NCI-H1092 treated with DMSO at 0.1 percent for 48 hours (cell line): ENCODE measurements around the gene BICDL1.
"Not testable (repeated sequence)": the region's sequence is repeated elsewhere in the genome, so short reads cannot be mapped to it uniquely, and the experiment has no call there.

ENCODE experiments used
- DNase-seq: peaks from one replicate; lab custom pipeline; 2025; lab: John Stamatoyannopoulos, UW

The BICDL1 gene, protein sequence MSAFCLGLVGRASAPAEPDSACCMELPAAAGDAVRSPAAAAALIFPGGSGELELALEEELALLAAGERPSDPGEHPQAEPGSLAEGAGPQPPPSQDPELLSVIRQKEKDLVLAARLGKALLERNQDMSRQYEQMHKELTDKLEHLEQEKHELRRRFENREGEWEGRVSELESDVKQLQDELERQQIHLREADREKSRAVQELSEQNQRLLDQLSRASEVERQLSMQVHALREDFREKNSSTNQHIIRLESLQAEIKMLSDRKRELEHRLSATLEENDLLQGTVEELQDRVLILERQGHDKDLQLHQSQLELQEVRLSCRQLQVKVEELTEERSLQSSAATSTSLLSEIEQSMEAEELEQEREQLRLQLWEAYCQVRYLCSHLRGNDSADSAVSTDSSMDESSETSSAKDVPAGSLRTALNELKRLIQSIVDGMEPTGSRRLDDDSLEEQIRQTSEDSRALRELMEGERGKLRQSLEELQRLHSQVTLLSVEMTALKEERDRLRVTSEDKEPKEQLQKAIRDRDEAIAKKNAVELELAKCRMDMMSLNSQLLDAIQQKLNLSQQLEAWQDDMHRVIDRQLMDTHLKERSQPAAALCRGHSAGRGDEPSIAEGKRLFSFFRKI

DNA sequence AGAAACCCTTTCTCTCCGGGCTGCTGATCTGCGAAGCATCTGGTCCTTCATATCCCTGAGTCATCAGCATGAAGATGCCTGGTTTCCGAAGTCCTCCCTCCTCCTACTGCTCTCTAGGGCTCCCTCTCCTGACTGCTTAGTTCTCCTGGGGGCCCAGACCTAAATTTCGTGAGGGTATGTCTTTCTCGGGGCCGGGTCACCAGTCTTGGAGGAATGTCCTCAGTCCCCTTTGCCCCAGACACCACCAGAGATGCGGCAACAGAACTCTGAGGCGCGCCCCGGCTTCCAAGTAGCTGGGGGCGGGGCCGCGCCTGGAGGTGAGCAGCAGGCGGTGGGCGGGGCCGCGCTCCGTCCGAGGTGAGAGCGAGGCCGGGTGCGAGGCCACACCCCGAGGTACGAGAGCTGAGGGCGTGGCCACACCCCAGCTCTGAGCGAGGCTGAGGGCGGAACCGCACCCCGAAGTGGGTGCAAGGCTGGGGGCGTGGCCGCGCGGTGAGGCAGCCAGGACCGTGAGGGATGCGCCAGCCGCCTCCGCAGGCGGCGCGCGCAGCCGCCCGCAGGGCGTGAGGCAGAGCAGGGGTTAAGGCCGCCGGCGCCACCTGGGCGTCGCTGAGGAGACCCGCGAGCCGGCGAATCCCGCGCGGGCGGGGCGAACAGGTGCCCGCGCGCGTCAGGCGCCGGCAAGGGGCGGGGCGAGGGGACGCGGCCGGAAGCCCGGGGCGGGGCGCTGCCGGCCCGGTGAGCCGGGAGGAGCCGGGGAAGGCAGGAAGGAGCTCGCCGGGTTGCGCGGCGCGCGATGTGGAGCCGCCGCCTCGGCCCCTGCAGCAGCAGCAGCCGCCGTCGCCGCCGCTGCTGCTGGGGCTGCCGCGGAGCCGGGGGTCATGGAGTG, at the start of gene BICDL1:
Gene BICDL1, plus strand, starts transcription at position 765 of the 889 bp plus-strand sequence. CDS start 633 bp downstream, outside the sequence.
- DNase-seq, result peak; percentile 88

DNA sequence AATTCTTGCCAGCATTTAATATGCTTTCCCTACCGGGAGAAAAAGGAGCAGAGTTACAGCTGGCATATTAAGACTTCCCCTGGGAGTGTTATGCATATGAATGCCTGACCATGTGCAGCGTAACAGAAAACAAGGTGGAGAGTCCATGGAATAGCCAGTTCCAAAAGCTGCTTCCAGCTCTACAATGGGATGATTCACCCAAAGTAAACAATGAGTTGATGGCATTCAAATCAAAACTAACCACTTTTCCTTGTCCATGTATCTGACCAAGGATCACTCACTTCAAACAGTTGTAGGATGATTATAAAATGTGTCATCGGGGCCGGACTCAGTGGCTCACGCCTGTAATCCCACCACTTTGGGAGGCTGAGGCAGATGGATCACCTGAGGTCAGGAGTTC, 48.1 kb upstream of the BICDL1 start:
- no peak for DNase-seq

GRCh38 chr12:119942386-119942785, 46.6 kb upstream of the BICDL1 start:
- DNase-seq, result no peak

GRCh38 chr12:119946213-119946612, 42.8 kb upstream of the BICDL1 start:
- no peak for DNase-seq

DNA sequence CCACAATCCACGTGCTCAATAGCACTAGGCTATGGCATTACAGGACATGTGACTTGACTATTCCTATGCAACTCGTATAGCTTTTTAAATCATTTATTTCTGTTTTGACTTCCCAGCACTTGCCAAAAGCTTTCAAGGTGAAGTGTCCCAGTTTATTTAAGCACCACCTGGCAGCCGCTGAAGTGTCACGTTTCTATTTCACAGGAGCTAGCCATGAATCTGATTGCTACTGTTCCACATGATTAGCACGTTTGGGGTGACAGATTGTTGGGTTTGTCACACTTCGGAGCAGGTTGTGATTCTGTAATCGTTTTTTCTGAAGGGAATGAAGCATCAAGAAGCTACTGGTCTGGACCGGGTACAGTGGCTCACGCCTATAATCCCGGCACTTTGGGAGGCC, 39.9 kb upstream of the BICDL1 start:
- peak; percentile 66 for DNase-seq

DNA sequence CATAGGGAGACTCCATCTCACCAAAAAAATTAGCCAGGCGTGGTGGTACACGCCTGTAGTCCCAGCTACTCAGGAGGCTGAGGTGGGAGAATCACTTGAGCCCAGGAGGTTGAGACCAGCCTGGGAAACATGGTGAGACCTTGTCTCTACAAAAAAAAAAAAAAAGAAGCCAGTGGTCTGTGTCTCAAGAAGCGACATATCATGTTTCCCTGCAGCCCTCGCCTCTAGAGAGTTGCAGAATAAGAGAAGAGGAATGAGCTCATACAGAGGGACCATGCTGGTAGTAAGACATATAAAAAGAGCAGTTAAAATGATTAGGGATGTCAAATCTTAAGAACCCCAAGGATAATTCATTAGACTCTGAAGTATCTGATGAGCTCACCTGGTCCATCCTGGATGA, 39.4 kb upstream of the BICDL1 start:
- no peak for DNase-seq

DNA sequence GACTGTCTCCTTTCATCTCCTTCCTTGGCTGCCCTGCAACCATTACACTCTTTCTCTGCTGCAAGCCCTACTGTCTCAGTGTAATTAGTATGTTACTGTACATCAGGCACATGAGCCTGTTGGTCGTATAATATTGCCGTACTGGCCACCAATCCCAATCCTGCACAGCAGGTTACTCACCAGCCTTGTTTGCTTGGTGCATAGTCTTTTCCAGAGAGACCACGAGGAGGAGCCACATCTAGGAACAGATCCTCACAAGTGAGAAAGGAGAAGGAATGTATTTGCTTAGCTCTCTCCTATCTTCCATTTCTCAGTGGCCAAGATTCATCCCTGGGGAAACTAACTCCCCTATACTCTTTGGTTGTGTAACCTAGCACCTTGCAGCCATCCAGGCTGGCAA, 33.0 kb upstream of the BICDL1 start:
- no peak for DNase-seq

DNA sequence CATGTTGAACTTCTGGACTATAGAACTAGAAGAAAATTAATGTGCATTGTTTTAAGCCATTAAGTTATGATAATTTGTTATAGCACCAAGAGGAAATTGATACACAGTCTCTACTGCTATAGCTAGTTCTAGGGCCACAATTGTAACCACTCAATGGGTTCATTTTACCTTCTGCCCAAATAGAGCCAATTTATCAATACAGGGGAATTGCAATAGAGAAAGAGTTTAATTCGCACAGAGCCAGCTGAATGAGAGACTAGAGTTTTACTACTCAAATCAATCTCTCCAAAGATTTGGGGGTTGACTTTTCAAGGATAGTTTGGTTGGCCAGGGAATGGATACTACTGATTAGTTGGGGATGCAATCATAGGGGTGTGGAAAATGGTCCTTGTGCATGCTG, 31.9 kb upstream of the BICDL1 start:
- no peak for DNase-seq

DNA sequence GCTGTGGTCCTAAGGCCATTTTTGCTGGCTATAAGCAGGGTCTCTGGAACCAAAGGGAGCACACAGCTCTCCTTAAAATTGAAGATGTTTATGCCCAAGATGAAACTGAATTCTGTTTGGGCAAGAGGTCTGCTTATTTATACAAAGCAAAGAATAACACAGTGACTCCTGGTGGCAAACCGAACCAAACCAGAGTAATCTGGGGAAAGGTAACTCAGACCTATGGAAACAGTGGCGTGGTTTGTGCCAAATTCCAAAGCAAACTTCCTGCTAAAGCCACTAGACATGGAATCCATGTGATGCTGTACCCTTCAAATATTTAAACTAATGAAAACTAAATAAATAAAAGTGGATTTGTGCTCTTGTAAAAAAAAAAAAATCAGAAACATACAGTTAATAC, 29.6 kb upstream of the BICDL1 start:
- DNase-seq, result no peak

DNA sequence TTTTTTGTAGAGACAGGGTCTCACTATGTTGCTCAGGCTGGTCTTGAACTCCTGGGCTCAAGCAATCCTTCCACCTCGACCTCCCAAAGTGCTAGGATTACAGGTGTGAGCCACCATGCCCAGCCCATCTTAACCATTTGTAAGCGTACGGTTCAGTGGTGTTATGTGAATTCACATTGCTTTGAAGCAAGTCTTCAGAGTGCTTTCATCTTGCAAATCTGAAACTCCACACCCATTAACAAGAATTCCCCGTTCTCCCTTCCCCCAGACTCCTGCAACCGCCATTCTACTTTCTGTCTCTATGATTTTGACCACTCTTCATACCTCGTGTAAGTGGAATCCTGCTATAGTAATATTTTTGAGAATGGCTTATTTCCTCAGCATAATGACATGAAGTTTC, 24.9 kb upstream of the BICDL1 start:
- no peak for DNase-seq

GRCh38 chr12:119964929-119965328, 24.1 kb upstream of the BICDL1 start:
- no peak for DNase-seq

DNA sequence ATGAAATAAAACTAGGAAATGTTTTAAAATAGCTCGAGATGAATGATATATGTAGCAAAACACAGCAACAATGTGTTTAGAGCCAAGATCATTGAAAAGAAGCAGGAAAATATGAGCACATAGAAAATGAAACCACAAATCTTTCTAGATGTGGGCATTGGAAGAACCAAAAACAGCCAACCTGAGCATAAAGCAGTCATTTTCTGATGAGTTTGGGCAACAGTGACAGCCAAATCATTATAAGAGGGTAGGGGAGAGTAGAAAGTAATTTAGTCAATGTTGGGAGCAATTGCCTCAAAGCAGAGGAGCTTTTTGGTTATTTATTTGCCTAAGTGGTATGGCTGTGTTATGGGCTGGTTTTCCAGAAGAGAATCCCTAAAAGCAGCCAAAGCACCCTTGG, 8.8 kb upstream of the BICDL1 start:
- no peak for DNase-seq

GRCh38 chr12:119980702-119981101, 8.3 kb upstream of the BICDL1 start:
- not testable (repeated sequence) for DNase-seq

DNA sequence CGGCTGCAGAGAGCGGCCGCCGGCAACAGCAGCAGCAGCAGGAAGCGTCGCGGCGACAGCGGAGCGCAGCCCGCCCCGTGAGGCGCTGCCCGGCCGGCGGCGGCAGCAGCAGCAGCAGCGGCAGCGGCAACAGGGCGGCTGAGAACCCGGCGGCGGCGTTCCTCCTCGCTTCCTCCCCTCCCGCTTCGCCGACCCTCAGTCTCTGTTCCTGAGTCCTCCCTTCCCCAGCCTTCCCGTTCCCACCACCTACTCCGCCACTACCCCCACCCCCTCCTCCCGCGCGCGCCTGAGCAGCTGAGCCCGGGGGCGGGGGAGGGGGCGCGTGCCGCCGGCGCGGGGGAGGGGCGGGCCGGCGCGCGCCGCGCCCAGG, 310 bp downstream of the BICDL1 start:
- peak; percentile 49 for DNase-seq

- peak; percentile 32 for DNase-seq
These were observed 820 bp downstream of the BICDL1 start for GRCh38 chr12:119989731-119990381.

GRCh38 chr12:119990382-119990874, 1.4 kb downstream of the BICDL1 start:
- DNase-seq, result peak; percentile 32

DNA sequence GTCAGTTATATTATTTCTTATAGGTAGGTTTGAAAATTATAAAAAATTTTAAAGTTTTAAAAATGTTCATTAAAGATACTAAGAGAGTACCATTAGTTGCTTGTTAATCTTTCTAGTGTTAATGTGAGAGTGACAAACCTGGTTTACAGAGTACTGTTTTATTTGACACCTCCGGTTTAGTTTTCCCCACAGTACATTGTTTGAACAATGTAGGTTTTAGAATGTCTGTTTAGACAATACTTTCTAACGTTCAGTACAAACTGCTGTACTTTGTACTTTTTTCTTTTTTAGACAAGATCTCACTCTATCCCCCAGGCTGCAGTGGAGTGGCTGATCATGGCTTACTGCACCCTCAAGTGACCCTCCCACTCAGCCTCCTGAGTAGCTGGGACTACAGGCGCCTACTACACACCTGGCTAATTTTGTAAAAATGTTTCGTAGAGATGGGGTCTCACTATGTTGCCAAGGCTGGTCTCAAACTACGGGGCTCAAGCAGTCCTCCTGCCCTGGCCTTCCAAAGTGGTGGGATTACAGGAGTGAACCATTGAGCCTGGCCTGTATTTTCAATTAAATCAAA, 3.2 kb downstream of the BICDL1 start:
- no peak for DNase-seq

DNA sequence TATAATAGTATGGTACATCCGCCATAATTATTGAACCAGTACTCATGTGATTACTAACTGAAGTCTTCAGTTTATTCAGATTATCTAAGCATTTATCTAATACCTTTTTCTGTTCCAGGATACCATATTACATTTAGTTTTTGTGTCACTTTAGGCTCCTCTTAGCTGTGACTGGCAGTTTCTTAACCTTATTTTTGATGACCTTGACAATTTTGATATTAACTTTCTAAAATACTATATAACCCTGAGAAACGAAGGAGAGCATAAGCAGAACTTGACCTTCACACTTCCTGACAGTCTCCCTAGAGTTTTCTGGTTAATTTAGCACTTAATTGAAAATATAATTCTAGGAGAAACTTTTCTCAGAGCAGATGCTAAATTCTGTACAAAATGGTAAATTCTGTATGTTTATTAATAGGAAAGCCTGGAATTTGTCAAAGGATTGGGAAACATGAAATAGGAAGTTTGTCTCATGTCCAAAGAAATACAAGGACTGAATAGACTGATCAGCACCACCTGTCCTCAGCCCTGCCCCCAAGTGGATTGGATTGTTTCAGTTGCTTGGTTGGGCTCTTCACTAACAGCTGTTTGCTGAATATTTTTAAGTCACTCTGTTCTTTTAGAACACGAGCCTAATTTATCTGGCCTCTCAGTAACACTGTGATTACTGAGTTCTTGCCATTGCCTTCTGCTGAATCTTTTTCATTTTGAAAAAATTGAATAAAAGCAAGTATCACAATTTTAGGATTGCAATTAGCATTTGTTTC, 6.0 kb downstream of the BICDL1 start:
- no peak for DNase-seq

- DNase-seq, result no peak
These were observed 7.4 kb downstream of the BICDL1 start for GRCh38 chr12:119996417-119996816.

- no peak for DNase-seq
These were observed 9.6 kb downstream of the BICDL1 start for GRCh38 chr12:119998471-119999245.
